HEK293T (cell line): ENCODE measurements around the gene RGP1.

Experiments
- CTBP1 ChIP-seq: fragments of 450-650 bp; IDR thresholded peaks from 2 replicates; pipeline ENCODE4 v1.6.1; 2016; ENCODE audit warnings: borderline replicate concordance
- FOXA1 ChIP-seq: fragments of 450-650 bp; IDR thresholded peaks from 2 replicates; pipeline ENCODE4 v1.6.1; 2016; ENCODE audit warnings: mild to moderate bottlenecking
- FOXK2 ChIP-seq: fragments of 450-650 bp; IDR thresholded peaks from 2 replicates; pipeline ENCODE4 v1.6.1; 2016; ENCODE audit warnings: mild to moderate bottlenecking
- FOXM1 ChIP-seq: fragments of 450-650 bp; IDR thresholded peaks from 2 replicates; pipeline ENCODE4 v1.6.1; 2017; ENCODE audit warnings: mild to moderate bottlenecking, borderline replicate concordance
- SUZ12 ChIP-seq: fragments of 450-650 bp; IDR thresholded peaks from 2 replicates; pipeline ENCODE4 v1.6.1; 2016; ENCODE audit warnings: mild to moderate bottlenecking
- TARDBP ChIP-seq: fragments of 450-650 bp; IDR thresholded peaks from 2 replicates; pipeline ENCODE4 v1.6.1; 2016

DNA sequence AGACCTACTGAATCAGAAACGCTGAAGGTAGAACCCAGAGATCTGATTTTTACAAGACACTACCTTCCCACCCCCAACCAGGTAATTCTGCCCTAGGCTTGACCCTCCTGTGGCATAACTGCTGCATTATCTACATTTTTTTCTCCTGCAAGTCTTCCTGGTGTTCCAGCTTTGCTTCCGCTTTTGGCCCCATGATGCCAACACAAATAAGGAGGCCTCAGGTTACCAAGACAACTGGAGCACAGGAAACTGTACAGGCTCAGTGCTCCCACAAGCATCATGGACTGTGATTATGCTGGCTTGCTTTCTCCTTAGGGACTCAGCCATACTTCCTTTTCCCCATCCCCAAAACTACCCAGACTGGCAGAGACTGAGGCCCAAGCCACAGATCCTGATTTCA is 11.6 kb downstream of the RGP1 start:
- no peak for TF ChIP-seq FOXA1
- no peak for TF ChIP-seq SUZ12
- TF ChIP-seq FOXM1 = no peak
- TF ChIP-seq TARDBP = no peak
- no peak for TF ChIP-seq FOXK2
- no peak for TF ChIP-seq CTBP1
